CD4-positive, alpha-beta T cell treated with Interferon gamma for 1 hour (primary cell): ENCODE results near the gene RIPK4.

Source experiments
- DNase-seq: peaks from one replicate; pipeline ENCODE4 v3.0.0-alpha.2; 2020

RIPK4 gene

GRCh38 chr21:41767606-41768436 is 969 bp upstream of the RIPK4 start:
- no peak for DNase-seq

DNA sequence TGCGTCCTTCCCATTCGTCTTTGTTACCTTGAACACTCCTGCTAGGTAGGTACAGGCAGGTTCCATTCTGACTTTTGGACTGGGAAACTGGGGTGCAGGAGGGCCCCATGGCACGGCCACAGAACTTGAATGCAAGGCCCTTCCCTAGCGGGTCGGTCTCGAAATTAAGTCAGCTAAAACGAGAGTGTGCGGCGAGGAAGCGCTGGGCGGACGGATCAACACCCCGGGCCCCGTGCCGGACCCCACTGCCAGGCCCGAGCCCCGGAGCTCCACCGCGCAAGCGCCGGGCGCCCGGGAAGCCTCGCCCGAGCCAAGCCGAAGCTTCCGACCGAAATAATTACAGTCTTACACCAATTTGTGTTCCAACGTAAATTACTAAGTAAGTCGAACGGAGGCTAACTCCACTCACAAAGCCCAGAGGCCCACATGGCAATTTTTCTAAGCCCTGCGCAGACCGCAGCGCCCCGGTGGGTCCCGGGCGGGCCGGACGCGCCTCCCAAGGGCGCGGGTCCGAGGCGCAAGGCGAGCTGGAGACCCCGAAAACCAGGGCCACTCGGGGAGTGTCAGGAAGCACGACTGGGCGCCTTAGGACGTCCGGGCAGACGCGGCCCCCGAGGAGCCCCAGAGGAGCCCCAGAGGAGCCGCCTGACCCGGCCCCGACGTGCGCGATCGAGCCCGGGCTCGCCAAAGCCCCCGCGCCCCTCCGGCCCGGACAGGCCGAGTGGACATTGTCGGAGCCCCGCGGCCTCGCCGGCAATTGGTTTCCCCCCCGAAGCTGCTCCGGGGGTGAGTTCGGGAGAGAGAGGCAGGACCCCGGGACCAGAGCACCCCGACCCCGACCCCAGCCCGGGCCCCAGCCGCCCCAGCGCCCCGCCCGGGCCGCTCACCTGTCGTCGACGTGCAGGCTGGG is 624 bp downstream of the RIPK4 start:
- no peak for DNase-seq

DNA sequence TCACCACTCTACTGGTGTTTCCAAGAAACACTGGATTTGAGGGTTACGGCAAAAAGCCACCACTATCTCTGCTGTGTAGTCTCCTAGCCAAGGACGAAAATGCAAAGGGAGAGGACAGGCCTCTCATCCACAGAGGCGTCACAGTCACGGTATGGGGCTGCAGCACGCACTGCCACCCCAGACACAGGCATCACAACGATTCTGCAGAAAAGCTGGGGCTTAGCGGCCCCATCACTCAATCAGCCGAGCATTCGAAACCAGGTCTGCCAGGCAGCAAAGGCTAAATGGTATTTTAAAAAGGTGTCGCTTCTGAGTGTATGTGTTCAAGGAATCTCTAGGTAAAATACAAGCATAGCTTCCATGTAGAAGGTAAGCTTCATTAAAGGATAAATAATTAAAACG is 1.4 kb downstream of the RIPK4 start:
- DNase-seq: no peak

GRCh38 chr21:41764558-41765419 is 2.1 kb downstream of the RIPK4 start:
- no peak for DNase-seq

DNA sequence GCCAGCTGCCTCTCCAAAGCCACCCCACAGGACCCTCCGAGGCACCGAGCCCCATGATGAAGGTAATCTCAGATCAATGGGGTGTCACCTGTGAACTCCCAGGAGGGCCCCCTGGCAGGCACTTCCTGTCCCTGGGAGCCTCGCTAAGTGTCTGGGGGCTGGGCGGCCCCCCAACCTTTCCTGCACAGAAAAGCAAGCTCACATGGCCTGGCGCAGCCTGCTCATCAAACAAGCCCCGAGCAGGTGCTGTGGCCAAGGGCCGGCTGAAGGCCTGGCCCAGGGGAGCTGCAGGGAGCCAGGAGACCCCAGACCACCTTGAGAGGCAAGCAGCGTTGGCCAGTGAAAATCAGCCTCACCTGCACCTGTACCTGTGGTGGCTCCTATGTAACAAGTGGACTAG is 2.9 kb downstream of the RIPK4 start:
- DNase-seq: no peak

DNA sequence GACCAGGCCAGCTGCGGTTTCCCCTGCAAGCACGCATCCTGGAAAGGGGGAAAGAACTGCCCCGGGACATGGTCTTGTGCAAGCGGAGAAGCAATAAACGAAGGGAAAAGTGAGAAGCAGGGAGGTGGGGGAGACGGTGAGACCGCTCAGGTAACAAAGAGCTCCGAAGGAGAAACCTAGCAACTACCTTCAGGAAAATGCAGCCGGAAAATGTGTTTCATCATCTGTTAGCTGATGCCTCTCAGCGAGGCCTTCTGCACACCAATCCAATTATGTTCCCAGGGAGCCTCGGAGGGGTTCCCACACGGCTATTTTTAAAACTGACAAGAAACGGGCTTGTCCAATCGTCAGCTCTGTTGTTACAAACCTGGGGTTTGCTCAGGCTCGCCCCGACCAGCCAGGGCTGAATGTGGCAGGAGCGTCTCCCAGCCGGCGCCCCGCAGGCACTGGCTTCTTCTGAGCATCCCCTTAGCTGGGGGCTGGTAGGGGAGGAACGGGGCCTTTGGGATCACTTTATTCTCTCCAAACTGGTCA is 3.4 kb downstream of the RIPK4 start:
- no peak for DNase-seq

DNA sequence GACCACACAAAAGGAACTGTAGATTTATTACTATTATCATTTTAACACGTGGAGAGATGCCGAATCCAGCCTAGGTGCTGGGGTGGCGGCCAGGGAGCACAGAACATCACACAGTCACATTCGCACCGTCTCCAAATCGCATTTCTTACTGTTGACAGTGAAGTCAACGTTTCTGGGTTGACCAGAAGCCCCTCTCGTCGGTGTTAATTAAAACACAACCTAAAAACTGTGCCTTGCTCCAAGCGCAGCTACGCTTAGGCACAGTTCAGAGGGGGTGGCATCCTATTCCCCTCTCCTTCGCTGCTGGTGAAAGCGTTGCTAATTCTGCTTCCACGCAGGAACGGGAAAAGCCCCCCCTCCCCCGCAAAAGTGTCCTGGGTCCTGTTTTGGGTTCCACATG is 4.1 kb downstream of the RIPK4 start:
- no peak for DNase-seq

DNA sequence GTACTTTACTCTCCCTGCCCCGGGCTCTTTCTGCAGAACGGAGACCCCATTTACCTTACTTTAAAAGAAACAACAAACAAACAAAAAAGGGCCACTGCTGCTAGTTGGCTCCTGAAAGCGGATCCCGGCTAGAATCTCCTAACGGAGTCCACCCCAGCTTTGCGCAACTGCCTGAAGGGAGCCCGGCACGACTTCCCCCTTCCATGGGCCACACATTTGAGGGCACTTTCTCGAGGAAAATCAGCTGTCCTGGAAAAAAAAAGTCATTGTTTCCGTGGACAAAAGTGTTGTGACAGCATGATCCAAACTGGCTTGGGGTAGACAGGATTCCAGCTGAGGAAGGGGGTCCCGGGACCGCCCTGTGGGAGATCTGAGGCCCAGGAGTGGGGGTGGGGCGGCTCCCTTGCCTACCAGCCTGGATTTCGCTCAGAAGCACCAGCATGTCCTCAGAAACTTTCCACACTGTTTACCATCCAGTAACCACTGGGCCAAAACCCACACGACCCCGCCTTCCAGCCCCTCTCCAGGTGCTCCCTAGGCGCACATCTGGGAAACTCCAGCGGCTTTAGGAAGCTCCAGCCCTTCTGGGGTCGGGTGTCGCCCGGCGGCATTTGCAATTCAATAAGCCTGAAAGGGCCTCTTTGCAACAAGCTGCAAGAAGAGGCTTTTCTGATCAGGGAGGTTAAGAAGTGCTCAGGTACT is 4.8 kb downstream of the RIPK4 start:
- peak; percentile 21 for DNase-seq

DNA sequence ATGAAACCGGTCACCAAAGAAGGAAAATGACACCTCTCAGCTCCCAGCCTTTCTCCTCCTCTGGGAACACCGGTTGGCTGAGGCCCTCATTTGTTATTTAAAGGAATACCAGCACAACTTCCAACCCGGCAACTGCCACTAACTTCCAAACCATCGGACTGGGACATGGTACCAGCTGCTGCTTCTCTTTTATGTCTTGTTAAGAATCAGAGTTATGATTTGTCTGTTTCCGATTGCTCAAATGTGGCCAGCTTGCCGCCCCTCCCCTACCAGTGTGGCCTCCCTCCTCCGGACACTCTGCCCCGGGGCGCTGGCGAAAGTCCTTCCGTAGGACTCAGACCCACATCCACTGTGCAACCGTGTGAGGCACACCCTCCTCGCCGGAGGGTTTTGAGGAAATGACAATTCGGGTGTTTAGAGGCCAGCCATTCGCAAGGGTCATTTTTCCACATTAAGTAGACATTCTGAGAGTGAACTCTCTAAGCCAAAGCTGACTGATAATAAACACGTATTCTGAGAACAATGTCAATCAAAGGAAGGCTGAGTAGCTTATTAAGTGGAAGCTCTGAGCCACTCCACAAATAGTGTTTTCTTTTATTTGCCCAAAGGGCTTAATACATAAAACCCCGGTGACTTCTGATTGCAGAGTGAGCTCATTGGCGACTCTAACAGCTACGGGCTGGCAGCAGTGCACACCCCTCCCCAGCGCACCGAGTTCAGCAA is 5.5 kb downstream of the RIPK4 start:
- DNase-seq: peak; percentile 60

GRCh38 chr21:41760411-41760810 is 6.4 kb downstream of the RIPK4 start:
- no peak for DNase-seq

GRCh38 chr21:41759926-41760325 is 6.9 kb downstream of the RIPK4 start:
- DNase-seq: no peak

DNA sequence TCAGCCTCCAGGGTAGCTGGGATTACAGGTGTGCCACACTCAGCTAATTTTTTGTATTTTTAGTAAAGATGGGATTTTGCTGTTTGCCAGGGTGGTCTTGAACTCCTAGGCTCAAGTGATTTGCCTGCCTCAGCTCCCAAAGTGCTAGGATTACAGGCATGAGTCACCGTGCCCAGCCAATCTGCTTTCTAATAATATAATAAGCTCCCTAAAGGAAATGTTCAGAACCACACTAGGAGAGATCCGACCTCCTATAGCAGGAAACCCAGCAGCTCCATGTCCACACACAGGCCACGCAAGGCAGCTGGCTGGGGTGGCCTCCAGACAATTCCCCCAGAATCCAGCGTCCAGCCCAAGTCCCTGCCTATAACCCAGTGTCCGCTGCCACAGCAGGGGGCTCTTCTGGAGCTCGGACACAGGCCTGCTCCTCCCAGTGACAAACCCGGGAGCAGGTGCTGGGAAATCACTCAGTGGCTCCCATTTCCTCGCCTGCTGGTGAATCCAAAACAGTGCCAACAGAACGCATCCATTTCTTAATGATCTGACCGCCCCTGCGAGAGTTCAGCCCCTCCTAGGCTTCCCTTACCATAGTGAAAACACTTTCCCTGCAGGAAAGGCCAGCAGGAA is 7.5 kb downstream of the RIPK4 start:
- no peak for DNase-seq

GRCh38 chr21:41758550-41758949 is 8.3 kb downstream of the RIPK4 start:
- DNase-seq: no peak

- DNase-seq: no peak
These were observed 10.7 kb downstream of the RIPK4 start for GRCh38 chr21:41755934-41756773.

DNA sequence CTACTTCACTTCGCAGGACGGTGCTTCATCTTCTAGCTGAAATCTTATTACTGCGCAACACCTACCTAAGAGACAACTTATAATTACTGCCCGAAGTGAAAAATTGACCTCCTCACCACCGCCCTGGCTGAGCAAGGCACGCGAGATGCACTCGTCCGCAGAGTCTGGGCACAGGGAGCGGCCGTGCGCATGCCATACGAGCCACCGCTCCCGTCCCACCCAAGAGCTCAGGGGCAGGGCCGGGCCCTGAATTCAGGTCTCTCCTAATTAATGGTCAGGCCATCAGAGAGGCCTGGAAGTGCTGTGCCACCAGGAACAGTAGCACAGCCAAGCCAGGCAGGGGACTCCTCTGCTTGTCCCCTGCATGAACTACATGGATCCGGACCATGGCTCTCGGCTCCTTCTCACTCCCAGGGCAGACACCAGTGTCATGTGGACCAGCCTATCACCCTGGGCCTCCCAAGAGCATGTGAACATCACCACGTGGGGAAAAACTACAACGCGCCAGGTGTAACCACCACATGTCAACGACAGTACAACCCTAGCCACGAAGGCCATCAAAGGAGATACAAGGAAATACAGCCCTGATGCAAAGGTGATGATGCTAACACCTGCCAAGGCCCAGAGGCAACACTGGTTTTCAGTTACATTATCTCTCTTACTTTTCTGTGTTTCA is 11.5 kb downstream of the RIPK4 start:
- DNase-seq: no peak

- DNase-seq: no peak
These were observed 12.4 kb downstream of the RIPK4 start for GRCh38 chr21:41754479-41754891.

DNA sequence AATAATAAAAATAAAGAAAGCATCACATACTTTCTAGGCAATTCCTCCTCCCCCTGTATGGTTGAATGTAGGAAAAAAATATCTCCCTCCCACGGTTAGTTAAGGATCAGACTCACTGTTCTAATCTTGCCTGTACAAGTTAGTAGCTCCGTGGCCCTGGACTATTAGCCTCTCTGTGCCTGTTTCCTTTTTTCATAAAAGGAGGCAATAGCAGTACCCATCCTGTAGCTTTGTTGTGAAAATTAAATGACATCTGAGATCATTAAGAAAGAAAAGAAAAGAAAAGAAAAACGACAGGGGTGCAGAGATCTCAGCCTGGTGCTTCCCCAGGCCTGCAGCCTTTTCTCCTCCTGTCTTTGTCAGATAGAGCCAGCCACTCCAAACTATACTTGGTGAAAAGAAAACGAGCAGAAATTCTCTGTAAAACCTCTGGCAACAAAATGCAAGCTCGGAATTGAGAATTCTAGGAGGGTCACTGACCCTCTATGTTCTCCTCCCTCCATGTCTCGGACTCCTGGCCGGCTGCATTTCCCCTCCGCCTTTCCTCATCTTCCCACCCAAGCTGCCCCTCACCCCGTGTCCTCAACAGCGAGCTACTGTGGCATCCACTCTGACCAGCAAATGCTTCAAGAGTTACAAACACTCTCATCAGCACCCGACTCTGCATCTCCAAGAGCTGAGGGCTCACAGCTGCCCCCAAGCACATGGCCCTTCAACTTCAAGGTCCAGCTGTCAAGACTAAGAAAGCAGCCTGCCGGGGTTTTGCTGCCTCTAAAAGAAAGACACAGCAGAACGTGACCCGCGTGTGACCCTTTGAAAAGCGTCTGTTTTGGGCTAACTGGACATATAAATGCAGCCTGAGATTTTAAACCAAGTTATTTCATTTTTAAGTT is 13.6 kb downstream of the RIPK4 start:
- no peak for DNase-seq

DNA sequence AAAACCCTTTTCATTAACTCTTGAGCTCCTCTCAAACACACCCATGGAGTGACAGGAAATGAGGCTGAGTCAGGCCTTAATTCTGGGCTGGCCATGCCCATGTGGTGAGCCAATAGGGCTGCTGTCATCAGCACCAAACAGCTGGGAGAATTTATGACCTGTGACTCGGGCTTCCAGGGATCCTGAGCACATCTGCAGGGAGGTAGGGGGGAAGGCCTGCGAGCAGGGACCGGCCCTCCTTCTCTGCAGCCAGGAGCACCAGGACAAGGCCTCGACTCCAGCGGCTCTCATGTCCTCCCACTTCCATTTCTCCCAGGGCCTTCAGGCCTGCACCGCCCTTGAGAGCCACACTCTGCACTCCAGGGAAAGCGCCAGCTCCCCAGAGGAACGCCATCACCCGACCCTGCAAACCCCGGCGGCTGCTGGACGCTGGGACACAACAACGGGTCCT is 14.6 kb downstream of the RIPK4 start:
- no peak for DNase-seq
